HepG2 (cell line): ENCODE data around the gene LSM10. TPM values are rescaled to one million over a fixed set of nuclear protein-coding genes. Genes with fewer than 3 reads are reported as not detected.

ENCODE experiments used
- CAMTA2 ChIP-seq: sonication (generic); formaldehyde crosslinking; IDR thresholded peaks from 2 replicates; pipeline ENCODE4 v1.4.0; 2020; ENCODE audit warnings: mild to moderate bottlenecking, missing genetic modification reagents, borderline replicate concordance
- CBX5 ChIP-seq: sonication (generic); formaldehyde crosslinking; IDR thresholded peaks from 2 replicates; pipeline ENCODE4 v1.4.0; 2020; ENCODE audit warnings: missing genetic modification reagents, borderline replicate concordance
- CC2D1A ChIP-seq: sonication (generic); formaldehyde crosslinking; IDR thresholded peaks from 2 replicates; pipeline ENCODE4 v1.8.1; 2023; ENCODE audit warnings: mild to moderate bottlenecking, missing genetic modification reagents
- CEBPG ChIP-seq: IDR thresholded peaks from 2 replicates; pipeline ENCODE4 v1.6.1; 2016
- CHCHD3 ChIP-seq: sonication (generic); formaldehyde crosslinking; IDR thresholded peaks from 2 replicates; pipeline ENCODE4 v1.8.0; 2022; ENCODE audit warnings: mild to moderate bottlenecking, missing genetic modification reagents, moderate library complexity
- CSRNP1 ChIP-seq: sonication (generic); formaldehyde crosslinking; IDR thresholded peaks from 2 replicates; pipeline ENCODE4 v1.8.1; 2023; ENCODE audit warnings: mild to moderate bottlenecking, missing genetic modification reagents
- E2F5 ChIP-seq: sonication (generic); formaldehyde crosslinking; conservative IDR thresholded peaks from 2 replicates; pipeline ENCODE4 v1.4.0; 2020; ENCODE audit warnings: missing genetic modification reagents
- ETV6 ChIP-seq: sonication (generic); formaldehyde crosslinking; conservative IDR thresholded peaks from 2 replicates; pipeline ENCODE4 v1.4.0; 2020; ENCODE audit warnings: missing genetic modification reagents
- GABPA ChIP-seq, 2 experiments: IDR thresholded peaks; 2 replicates each; pipeline ENCODE4 v1.6.1; 2011 to 2016; ENCODE audit warnings: low read depth in 2 of 2, low read length in 1 of 2, missing biosample characterization in 1 of 2, missing genetic modification characterization in 1 of 2
- GPN1 ChIP-seq: sonication (generic); formaldehyde crosslinking; IDR thresholded peaks from 2 replicates; pipeline ENCODE4 v1.5.1; 2020; ENCODE audit warnings: missing genetic modification reagents, borderline replicate concordance
- KDM3A ChIP-seq: IDR thresholded peaks from 2 replicates; pipeline ENCODE4 v1.6.1; 2018; ENCODE audit warnings: low read depth, missing compliant biosample characterization
- NFYC ChIP-seq: IDR thresholded peaks from 2 replicates; pipeline ENCODE4 v1.6.1; 2016; ENCODE audit warnings: missing genetic modification reagents, missing compliant biosample characterization
- SCMH1 ChIP-seq: sonication (generic); formaldehyde crosslinking; IDR thresholded peaks from 2 replicates; pipeline ENCODE4 v1.9.0; 2021; ENCODE audit warnings: missing genetic modification reagents, mild to moderate bottlenecking, borderline replicate concordance
- SP4 ChIP-seq: sonication (generic); formaldehyde crosslinking; IDR thresholded peaks from 2 replicates; pipeline ENCODE4 v1.8.1; 2023; ENCODE audit warnings: mild to moderate bottlenecking, missing genetic modification reagents
- TBP ChIP-seq: sonication (generic); formaldehyde crosslinking; IDR thresholded peaks from 2 replicates; pipeline ENCODE4 v1.5.0; 2020; ENCODE audit warnings: missing genetic modification reagents
- TCF12 ChIP-seq, 2 experiments: fragments of 450-650 bp in 1 of 2; sonication (generic) in 1 of 2; formaldehyde crosslinking in 1 of 2; IDR thresholded peaks; 2 replicates each; pipeline versions ENCODE4 v1.6.1 to v1.8.0; 2017 to 2022; ENCODE audit warnings: antibody characterized with exemption in 1 of 2, mild to moderate bottlenecking in 1 of 2, missing genetic modification reagents in 1 of 2, moderate library complexity in 1 of 2
- TFE3 ChIP-seq: IDR thresholded peaks from 2 replicates; pipeline ENCODE4 v1.6.1; 2016
- U2AF1 ChIP-seq: fragments of 200-400 bp; formaldehyde crosslinking; optimal IDR thresholded peaks from 2 replicates; pipeline ENCODE3; 2017; ENCODE audit warnings: mild to moderate bottlenecking, low read depth, low read length
- YEATS2 ChIP-seq: sonication (generic); formaldehyde crosslinking; IDR thresholded peaks from 2 replicates; pipeline ENCODE4 v1.4.0; 2020; ENCODE audit warnings: missing genetic modification reagents, borderline replicate concordance
- ZKSCAN8 ChIP-seq: IDR thresholded peaks from 2 replicates; pipeline ENCODE4 v1.6.1; 2016; ENCODE audit warnings: borderline replicate concordance, missing genetic modification reagents, missing compliant biosample characterization
- ZNF367 ChIP-seq: sonication (generic); formaldehyde crosslinking; IDR thresholded peaks from 2 replicates; pipeline ENCODE4 v1.4.0; 2020; ENCODE audit warnings: missing genetic modification reagents, borderline replicate concordance
- ZNF484 ChIP-seq: sonication (generic); formaldehyde crosslinking; IDR thresholded peaks from 2 replicates; pipeline ENCODE4 v1.5.1; 2020; ENCODE audit warnings: mild to moderate bottlenecking, low read depth, missing genetic modification reagents, borderline replicate concordance
- ZNF556 ChIP-seq: sonication (generic); formaldehyde crosslinking; IDR thresholded peaks from 2 replicates; pipeline ENCODE4 v1.4.0; 2020; ENCODE audit warnings: mild to moderate bottlenecking, missing genetic modification reagents, borderline replicate concordance
- ZNF644 ChIP-seq: IDR thresholded peaks from 2 replicates; pipeline ENCODE4 v1.6.1; 2016; ENCODE audit warnings: low read depth
- ZNF83 ChIP-seq: sonication (generic); formaldehyde crosslinking; IDR thresholded peaks from 2 replicates; pipeline ENCODE4 v1.4.0; 2020; ENCODE audit warnings: missing genetic modification reagents, mild to moderate bottlenecking, borderline replicate concordance
- ZNF879 ChIP-seq: sonication (generic); formaldehyde crosslinking; IDR thresholded peaks from 2 replicates; pipeline ENCODE4 v1.8.1; 2023; ENCODE audit warnings: missing genetic modification reagents
- ZSCAN22 ChIP-seq: sonication (generic); formaldehyde crosslinking; IDR thresholded peaks from 2 replicates; pipeline ENCODE4 v1.4.0; 2020; ENCODE audit warnings: mild to moderate bottlenecking, missing genetic modification reagents
- polyA plus RNA-seq, 8 experiments: library from polyadenylated mRNA; depleted of rRNA in 3 of 8; stranded (reverse) in 7 of 8; unstranded in 1 of 8; fragments of >200 nt; fragmentation: Illumina TruSeq in 4 of 8; extraction: Trizol in 4 of 8; gene quantifications; 2 replicates each; pipeline versions ENCODE4 v1.2.1 to v1.2.3, GENCODE V29; 2011 to 2016; ENCODE audit warnings: low read depth in 4 of 8, missing spikeins in 1 of 8, mixed read lengths in 1 of 8; ENCODE audit not compliant: insufficient read depth in 1 of 8
- total RNA-seq, 5 experiments: library from RNA; depleted of rRNA; stranded (reverse); fragments of >200 nt; fragmentation: Illumina TruSeq; extraction: Trizol; gene quantifications; 2 replicates each; pipeline ENCODE4 v1.2.3, GENCODE V29; 2016; ENCODE audit warnings: low read depth in 1 of 5

LSM10 gene
- total and polyA plus RNA-seq, 2 of the 13 experiments (the other 11 are each of a cell fraction or from before 2014, with no cell fraction given): 14.0 to 52.0 TPM

- TF ChIP-seq ZNF484 (CRISPR knock-in tag): no peak
- TF ChIP-seq ZKSCAN8 (CRISPR knock-in tag): no peak
- peak; percentile 66 for TF ChIP-seq SP4 (CRISPR knock-in tag)
- no peak for TF ChIP-seq ZNF644 (CRISPR knock-in tag)
- TF ChIP-seq GABPA (IDR thresholded peaks at IDR 0.05; ENCODE audit: low read depth, low read length): peak; percentile 85
- peak; percentile 95 for TF ChIP-seq GABPA (CRISPR knock-in tag; IDR thresholded peaks at IDR 0.05; ENCODE audit: low read depth)
- 0 out of 2 replicates have a peak, but pooled peaks have one; percentile 30 for TF ChIP-seq ZNF367 (CRISPR knock-in tag)
- TF ChIP-seq CAMTA2: no peak; the same call in 1 of the 2 replicates
- TF ChIP-seq KDM3A (CRISPR knock-in tag): no peak
- no peak for TF ChIP-seq ZNF556
- TF ChIP-seq TBP (CRISPR knock-in tag): no peak
- TF ChIP-seq ZNF879 (CRISPR knock-in tag): no peak
- TF ChIP-seq GPN1: no peak
- no peak for TF ChIP-seq E2F5 (CRISPR knock-in tag)
- peak; percentile 26; the same call in 1 of the 2 replicates for TF ChIP-seq ETV6 (CRISPR knock-in tag)
- TF ChIP-seq CBX5 (CRISPR knock-in tag): peak; percentile 60; the same call in 1 of the 2 replicates
- no peak for TF ChIP-seq ZSCAN22 (CRISPR knock-in tag)
- TF ChIP-seq CHCHD3 (CRISPR knock-in tag): no peak
- peak; percentile 74 for TF ChIP-seq NFYC (CRISPR knock-in tag)
- no peak for TF ChIP-seq TCF12 (IDR thresholded peaks at IDR 0.05)
- no peak for TF ChIP-seq TCF12 (CRISPR knock-in tag; IDR thresholded peaks at IDR 0.05)
- peak; percentile 96 for TF ChIP-seq TFE3 (CRISPR knock-in tag)
- no peak for TF ChIP-seq CC2D1A (CRISPR knock-in tag)
- TF ChIP-seq SCMH1 (CRISPR knock-in tag): no peak
- 0 out of 2 replicates have a peak, but pooled peaks have one; percentile 28 for TF ChIP-seq CEBPG (CRISPR knock-in tag)
- TF ChIP-seq CSRNP1 (CRISPR knock-in tag): no peak; the same call in 1 of the 2 replicates
- TF ChIP-seq ZNF83 (CRISPR knock-in tag): no peak; the same call in 1 of the 2 replicates
- no peak for TF ChIP-seq U2AF1
- peak; percentile 89; the same call in 1 of the 2 replicates for TF ChIP-seq YEATS2 (CRISPR knock-in tag)
Measured at GRCh38 chr1:36400825-36401601, 3.3 kb upstream of the LSM10 start (continued).
